Stimulated activated naive CD4-positive, alpha-beta T cell treated with Interleukin-2 at 50 U/mL for 16 hours (primary cell): ENCODE measurements around the gene KCNE3.

Experiments
- DNase-seq: peaks from one replicate; lab custom pipeline; 2025; lab: John Stamatoyannopoulos, UW

KCNE3 gene

GRCh38 chr11:74466916-74467885 is at the start of gene KCNE3:
KCNE3 (minus strand) TSS chr11:74467549; CDS start chr11:74457563, 9,986 bp downstream.
- no peak for DNase-seq

- DNase-seq = no peak
Measured at GRCh38 chr11:74507582-74507981, 40.2 kb upstream of the KCNE3 start.

GRCh38 chr11:74506823-74507222 is 39.5 kb upstream of the KCNE3 start:
- no peak for DNase-seq

GRCh38 chr11:74505911-74506310 is 38.6 kb upstream of the KCNE3 start:
- DNase-seq = no peak

GRCh38 chr11:74504100-74504691 is 36.8 kb upstream of the KCNE3 start:
- no peak for DNase-seq

GRCh38 chr11:74494916-74495315 is 27.6 kb upstream of the KCNE3 start:
- no peak for DNase-seq

- no peak for DNase-seq
Measured at GRCh38 chr11:74493791-74494630, 26.7 kb upstream of the KCNE3 start.

GRCh38 chr11:74492974-74493790 is 25.8 kb upstream of the KCNE3 start, which contains the start of gene LIPT2:
LIPT2 (minus strand) TSS chr11:74493724; CDS start chr11:74493703, 21 bp downstream.
- peak; percentile 97 for DNase-seq

- no peak for DNase-seq
Measured at GRCh38 chr11:74492084-74492483, 24.7 kb upstream of the KCNE3 start.

- no peak for DNase-seq
Measured at GRCh38 chr11:74490941-74491340, 23.6 kb upstream of the KCNE3 start.

GRCh38 chr11:74487875-74488274 is 20.5 kb upstream of the KCNE3 start:
- no peak for DNase-seq

GRCh38 chr11:74485868-74486267 is 18.5 kb upstream of the KCNE3 start:
- DNase-seq = no peak

- DNase-seq = no peak
Measured at GRCh38 chr11:74480688-74481417, 13.5 kb upstream of the KCNE3 start.

GRCh38 chr11:74479732-74480123 is 12.4 kb upstream of the KCNE3 start:
- DNase-seq = no peak

GRCh38 chr11:74478877-74479731 is 11.8 kb upstream of the KCNE3 start:
- no peak for DNase-seq

GRCh38 chr11:74476536-74476935 is 9.2 kb upstream of the KCNE3 start:
- no peak for DNase-seq

- DNase-seq = no peak
Measured at GRCh38 chr11:74474316-74474715, 7.0 kb upstream of the KCNE3 start.

GRCh38 chr11:74473382-74474173 is 6.2 kb upstream of the KCNE3 start:
- no peak for DNase-seq
